Erythroblast (primary cell): ENCODE measurements around the gene MATK.
A peak's percentile ranks its signal among the peaks of the same experiment; 100 is the strongest.

ENCODE experiments used
- GATA1 ChIP-seq: IDR thresholded peaks from 2 replicates; pipeline ENCODE4 v1.6.1; 2011; ENCODE audit warnings: low read depth, mild to moderate bottlenecking, control low read depth, low read length, moderate library complexity
- POLR2A ChIP-seq: IDR thresholded peaks from 2 replicates; pipeline ENCODE4 v1.6.1; 2011; ENCODE audit warnings: mild to moderate bottlenecking, low read length

DNA sequence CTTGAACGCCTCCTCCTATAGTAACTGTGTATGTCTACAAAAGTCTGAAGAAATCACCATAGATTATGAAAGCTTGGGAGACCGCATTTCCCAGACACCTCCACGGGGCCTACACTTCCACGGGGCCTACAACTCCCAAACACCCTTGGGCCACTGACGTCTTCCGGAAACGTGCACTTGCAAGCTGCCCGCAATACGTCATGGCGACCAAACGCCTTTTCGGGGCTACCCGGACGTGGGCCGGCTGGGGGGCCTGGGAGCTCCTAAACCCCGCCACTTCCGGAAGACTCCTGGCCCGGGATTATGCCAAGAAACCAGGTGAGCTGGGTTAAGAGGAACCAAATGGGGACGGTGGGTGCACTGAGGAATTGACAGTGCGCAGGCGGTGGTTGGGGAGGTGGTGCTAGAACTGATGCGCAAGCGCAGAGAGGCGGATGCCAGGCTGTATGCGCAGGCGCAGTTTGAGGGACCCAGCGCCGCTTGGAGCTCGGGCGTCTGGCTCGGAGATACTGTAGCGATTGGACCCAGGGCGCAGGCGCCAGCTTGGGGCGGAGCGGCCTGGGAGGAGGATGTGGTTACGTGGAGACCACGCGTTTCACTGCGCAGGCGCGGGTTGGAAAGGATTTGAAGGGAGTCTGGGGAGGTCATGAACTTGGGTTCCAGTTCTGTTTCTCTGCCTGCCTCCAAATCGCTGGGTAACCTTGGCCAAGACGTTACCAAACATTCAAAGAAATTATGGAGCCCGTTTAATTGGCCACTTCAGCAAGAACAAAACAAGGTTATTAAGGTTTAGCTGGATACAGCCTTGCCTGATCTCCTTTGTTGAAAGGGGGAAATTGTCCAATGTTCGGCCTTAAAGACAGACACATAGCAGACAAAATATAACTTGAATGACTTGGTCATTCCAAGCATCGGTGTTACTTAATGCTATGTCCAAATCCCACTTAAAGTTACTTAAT lies 23.4 kb downstream of the MATK start, which contains the start of gene MRPL54:
- TF ChIP-seq POLR2A (peak; percentile 94), GATA1 (no peak)
